Hematopoietic multipotent progenitor cell (in vitro differentiated cells): ENCODE measurements around the gene GGT6. TPM values are rescaled to one million over a fixed set of nuclear protein-coding genes. Genes with fewer than 3 reads are reported as not detected.
"Not testable (repeated sequence)": the region's sequence is repeated elsewhere in the genome, so short reads cannot be mapped to it uniquely, and the experiment has no call there.

Experiments used
- DNase-seq, 3 donors: peaks; one replicate each; pipeline ENCODE4 v3.0.0-alpha.2; 2011 to 2015; ENCODE audit warnings: low read depth in 2 of 3, low spot score in 2 of 3
- total RNA-seq: library from RNA; depleted of rRNA; stranded (reverse); fragments of >200 nt; gene quantifications from one replicate; pipeline ENCODE4 v1.2.3, GENCODE V29; 2012

The GGT6 gene
- not detected for total RNA-seq

DNA sequence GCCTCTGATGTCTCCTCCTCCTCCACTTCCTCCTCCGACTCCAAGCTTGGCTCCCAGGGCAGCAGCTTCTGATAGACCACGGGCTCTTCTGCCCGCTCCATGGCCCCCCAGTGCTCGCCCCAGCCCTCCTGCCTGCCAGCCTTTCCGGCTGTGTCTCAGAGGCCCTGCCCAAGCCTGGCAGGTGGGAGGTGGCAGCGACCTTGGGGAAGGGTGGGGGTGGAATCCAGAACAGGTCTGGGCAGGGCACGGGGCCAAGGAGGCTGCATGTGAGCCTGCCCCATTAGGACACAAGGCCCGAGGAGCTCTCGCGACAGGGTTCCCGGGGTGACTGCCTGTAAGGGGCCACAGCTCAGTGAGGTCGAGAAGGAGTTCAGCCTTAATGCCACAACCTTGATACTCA, at the start of gene GGT6:
TSS of gene GGT6 (minus strand) at position 157 of the 400 bp plus-strand sequence. CDS start at position 101, 56 bp downstream.
- DNase-seq = no peak

DNA sequence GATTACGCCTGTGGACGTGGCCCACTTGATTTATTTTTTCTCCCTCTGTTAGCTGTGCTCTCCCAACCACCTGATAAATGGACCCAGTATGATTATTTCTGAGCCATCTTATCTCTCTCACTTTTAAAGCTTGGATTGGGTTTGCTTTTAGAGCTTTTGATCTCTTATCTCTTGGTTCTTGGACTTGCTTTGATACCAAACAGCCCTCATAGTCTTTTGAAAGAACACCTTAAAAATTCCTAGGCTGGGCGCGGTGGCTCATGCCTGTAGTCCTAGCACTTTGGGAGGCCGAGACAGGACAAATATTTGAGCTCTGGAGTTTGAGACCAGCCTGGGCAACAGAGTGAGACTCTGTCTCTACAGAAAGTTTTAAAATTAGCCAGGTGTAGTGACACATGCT, 49.8 kb upstream of the GGT6 start:
- no peak for DNase-seq

DNA sequence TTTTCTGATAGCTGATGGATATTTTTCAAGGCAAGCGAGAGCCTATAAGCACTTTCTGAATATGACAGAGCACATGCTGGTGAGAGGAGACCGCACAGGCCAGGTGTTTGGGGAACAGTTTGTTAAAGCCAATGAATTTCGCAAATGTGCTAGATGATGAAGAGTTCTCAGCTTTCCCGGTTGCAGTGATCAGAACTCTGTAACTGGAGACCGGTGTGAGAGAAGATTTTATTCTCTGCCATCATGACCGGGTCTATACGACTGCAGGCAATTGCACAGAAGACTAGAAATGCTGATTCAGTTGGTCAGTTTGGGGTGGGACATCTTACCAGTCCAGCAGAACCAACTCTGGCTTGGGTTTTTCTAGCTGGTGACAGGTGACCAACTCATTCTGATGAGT, 49.4 kb upstream of the GGT6 start:
- no peak for DNase-seq

- peak in 2 of 3 donors; percentile 82 to 95 for DNase-seq
These were observed 47.4 kb upstream of the GGT6 start for GRCh38 chr17:4607773-4608187.

DNA sequence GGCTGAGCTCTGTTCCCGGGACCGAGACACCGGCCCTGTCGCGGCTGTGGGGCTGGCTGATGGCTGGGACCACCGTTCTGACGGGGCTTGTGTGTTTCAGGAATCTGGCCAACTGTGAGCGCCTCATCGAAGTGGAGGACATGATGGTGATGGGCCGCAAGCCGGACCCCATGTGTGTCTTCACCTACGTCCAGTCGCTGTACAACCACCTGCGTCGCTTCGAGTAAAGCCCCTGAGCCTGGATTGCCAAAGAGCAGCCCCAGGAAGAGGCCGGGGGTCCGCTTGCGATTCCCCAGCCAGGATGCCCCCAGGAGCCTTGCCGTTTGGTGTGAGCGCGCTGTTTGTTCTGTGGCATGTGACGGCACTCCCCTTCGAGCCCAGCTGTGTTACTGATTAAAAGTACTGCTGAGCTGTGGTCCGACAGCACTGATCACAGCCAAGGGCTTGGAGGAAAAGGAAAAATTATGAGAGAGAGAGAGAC, 46.9 kb upstream of the GGT6 start:
- DNase-seq = no peak

DNA sequence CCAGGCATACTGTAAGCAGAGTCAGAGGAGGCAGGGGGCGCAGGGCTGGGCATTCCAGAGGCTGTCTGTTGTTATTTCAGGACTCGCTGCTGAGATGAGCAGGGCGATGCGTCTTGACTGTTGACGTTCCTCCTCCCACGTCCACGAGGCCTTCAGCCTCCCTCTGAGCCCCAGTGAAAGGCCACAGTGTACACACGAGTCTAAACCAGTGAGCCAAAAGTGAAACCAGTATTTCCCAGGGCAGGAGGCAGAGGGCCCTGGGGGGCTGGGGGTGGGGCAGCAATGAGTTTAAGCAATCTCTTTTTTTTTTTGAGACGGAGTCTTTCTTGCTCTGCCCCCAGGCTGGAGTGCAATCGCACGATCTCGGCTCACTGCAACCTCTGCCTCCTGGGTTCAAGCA, 45.4 kb upstream of the GGT6 start:
- DNase-seq = peak in 1 of 3 donors; percentile 21

GRCh38 chr17:4604736-4605135, 44.4 kb upstream of the GGT6 start:
- DNase-seq = not testable (repeated sequence)

GRCh38 chr17:4604111-4604644, 43.8 kb upstream of the GGT6 start:
- DNase-seq = no peak

DNA sequence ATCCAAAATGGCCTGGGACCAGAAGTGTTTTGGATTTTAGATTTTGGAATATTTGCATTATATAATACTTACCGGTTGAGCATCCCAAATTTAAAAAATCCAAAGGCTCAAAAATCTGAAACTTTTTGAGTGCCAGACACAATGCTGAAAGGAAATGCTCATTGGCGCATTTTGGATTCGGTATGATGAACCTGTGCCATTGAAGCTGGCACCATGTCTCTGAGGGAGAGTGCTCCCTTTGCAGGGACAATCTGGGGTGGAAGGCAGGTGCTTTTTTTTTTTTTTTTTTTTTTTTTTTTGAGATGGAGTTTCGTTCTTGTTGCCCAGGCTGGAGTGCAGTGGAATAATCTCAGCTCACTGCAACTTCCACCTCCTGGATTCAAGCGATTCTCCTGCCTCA, 41.7 kb upstream of the GGT6 start:
- no peak for DNase-seq

- no peak for DNase-seq
These were observed 40.9 kb upstream of the GGT6 start for GRCh38 chr17:4601326-4601725.

GRCh38 chr17:4600563-4600962, 40.2 kb upstream of the GGT6 start:
- DNase-seq = no peak

DNA sequence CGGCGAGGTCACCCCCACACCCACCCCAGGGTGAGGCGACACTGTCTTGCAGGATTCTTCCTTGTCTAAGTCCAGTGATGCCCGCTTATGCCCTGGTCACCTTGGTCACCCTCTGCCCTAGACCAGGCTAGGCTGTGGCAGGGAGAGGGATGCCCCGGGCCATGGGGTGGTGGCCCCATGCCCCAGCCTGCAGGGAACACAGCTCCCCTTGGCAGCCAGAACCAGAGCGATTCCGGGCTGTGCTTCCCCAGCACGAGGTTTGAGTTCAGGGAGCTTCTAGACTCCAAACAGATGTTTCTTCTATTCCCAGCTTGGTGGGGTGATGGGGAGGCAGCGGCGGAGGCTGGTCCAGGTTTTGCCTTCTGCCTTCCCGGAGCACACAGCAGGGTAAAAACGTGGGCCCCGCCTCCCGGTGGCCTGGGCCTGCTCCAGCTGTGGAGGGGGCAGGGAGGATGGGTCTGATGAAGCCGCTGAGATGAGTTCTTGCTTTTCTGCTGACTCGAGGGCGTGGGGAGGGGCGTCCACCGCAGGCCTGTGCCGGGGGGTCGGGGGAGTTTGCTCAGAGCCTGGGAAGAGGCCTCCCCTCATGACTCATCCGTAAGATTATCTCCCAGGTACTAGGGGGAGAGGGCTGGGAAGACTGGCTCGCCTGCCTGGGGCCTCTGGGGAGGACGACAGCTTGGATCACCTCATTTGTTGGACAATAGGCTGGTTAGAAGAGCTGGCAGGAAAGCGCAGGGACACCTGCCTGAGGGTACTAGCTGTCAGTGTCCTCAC, 39.3 kb upstream of the GGT6 start:
- no peak for DNase-seq

GRCh38 chr17:4598776-4599504, 38.6 kb upstream of the GGT6 start:
- no peak for DNase-seq

DNA sequence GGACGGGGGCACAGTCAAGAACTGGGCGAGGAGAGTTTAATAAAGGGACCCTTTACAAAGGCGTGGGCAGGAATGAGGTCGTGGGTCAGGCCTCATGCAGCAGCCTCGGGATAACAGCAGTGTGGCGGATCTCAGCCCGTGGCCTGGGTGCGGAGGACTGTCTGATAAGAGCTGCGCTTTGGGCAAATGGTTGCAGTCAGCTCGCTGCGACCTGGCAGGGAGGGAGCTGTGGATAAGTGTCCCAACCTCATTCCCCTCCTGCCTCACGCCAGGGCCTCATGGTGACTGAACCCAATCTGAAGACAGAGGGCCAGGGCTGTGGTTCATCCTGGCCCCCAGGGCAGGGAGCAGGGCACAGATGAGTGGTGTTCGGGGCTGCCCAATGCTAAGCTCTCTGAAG, 37.6 kb upstream of the GGT6 start:
- DNase-seq = no peak

GRCh38 chr17:4596636-4597380, 36.4 kb upstream of the GGT6 start:
- DNase-seq = no peak

DNA sequence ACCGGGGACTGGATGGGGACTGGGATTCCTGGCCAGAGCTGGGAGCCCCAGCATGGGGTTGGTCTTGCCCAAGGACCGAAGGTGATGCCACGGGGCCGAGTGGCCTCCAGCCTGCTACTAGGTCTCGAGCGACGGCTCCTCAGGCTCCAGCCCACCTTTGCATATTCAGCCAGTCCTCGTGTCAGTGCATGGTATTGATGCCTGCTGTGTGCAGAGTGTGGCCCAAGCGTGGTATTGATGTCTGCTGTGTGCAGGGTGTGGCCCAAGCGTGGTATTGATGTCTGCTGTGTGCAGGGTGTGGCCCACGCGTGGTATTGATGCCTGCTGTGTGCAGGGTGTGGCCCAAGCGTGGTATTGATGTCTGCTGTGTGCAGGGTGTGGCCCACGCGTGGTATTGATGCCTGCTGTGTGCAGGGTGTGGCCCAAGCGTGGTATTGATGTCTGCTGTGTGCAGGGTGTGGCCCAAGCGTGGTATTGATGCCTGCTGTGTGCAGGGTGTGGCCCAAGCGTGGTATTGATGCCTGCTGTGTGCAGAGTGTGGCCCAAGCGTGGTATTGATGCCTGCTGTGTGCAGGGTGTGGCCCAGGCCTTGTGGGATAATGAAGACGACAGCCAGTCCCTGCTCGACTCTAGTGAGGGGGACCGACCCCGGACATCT, 35.4 kb upstream of the GGT6 start:
- DNase-seq = not testable (repeated sequence)

GRCh38 chr17:4594931-4595684, 34.7 kb upstream of the GGT6 start:
- peak in 2 of 3 donors; percentile 63 to 80 for DNase-seq

DNA sequence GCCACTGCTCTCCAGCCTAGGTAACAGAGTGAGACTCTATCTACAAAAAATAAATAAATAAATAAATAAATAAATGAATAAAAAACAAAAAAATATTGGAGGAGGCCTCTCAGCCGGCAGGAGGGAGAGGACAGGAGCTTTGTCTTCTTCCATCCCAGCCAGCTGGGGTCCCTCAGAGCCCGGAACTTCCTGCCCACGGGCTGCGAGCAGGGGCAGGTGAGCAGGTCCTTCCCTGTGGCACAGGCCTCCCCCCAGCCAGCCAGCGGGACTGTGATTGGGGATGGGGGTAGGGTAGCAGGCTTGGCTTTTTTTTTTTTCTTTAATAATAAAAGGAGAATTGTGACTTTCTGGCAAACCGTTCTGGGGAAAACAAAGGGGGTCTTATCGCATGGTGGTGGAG, 34.0 kb upstream of the GGT6 start:
- DNase-seq = no peak

- no peak for DNase-seq
These were observed 32.6 kb upstream of the GGT6 start for GRCh38 chr17:4593021-4593421.
